Stimulated activated CD8-positive, alpha-beta memory T cell treated with anti-CD3 and anti-CD28 coated beads, Interleukin-7, amount 100 ng/mL, for 4 hours (primary cell): Measurements from ENCODE around the gene BCAS3.
"Not testable (repeated sequence)": the region's sequence is repeated elsewhere in the genome, so short reads cannot be mapped to it uniquely, and the experiment has no call there.

ENCODE experiments used
- DNase-seq, 2 donors: peaks; one replicate each; pipeline ENCODE4 v3.0.0-alpha.2; 2020; ENCODE audit warnings: low read depth in 2 of 2

BCAS3 gene

DNA sequence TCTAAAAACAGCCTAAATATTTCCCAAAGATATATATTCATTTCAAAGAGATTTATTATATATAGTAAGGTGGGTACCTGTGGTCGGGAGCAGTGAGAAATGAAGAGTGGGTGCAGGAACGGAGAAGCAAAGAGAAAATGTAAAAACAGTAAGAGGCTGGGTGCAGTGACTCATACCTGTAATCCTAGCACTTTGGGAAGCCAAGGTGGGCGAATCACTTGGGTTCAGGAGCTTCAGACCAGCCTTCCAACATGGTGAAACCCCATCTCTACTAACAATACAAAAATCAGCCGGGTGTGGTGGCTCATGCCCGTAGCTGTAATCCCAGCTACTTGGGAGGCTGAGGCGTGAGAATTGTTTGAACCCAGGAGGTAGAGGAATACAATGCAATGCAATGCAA lies 257.1 kb downstream of the BCAS3 start:
- DNase-seq, result no peak

DNA sequence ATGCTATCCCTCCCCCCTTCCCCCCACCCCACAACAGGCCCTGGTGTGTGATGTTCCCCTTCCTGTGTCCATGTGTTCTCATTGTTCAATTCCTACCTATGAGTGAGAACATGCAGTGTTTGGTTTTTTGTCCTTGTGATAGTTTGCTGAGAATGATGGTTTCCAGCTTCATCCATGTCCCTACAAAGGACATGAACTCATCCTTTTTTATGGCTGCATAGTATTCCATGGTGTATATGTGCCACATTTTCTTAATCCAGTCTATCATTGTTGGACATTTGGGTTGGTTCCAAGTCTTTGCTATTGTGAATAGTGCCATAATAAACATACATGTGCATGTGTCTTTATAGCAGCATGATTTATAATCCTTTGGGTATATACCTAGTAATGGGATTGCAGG lies 258.3 kb downstream of the BCAS3 start:
- not testable (repeated sequence) for DNase-seq

DNA sequence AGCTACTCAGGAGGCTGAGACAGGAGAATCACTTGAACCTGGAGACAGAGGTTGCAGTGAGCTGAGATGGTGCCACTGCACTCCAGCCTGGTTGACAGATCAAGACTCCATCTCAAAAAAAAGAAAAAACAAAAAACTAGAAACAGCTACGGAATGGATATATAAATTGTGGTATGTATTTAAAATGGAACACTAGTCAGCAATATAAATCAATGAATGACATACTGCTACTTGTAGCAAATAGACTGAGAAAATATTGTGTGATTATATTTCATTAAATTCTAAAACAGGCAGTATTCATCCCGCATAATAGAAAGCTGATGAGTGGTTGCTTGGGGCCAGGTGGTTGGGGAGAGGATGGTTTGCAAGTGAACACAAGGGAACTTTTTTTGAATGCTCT lies 261.7 kb downstream of the BCAS3 start:
- no peak for DNase-seq

DNA sequence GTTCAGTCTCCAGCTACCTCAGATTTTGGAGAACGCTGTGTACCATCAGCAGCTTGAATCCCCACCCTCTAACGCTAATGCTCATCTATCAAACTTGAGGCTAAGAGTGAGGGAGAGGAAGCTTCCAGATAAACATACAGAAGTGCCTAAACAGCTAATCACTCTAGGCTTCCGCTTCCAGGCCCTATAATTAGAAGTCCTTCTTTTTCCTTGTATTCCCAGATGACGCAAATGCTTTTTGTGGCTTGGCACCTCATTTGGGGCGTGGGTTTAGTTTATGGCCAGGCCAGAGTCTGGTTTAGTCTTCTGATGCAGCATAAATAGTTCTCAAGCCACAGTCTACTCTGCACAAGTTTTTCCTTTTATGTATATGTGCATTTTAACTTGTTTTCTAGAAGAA lies 263.4 kb downstream of the BCAS3 start:
- no peak for DNase-seq

DNA sequence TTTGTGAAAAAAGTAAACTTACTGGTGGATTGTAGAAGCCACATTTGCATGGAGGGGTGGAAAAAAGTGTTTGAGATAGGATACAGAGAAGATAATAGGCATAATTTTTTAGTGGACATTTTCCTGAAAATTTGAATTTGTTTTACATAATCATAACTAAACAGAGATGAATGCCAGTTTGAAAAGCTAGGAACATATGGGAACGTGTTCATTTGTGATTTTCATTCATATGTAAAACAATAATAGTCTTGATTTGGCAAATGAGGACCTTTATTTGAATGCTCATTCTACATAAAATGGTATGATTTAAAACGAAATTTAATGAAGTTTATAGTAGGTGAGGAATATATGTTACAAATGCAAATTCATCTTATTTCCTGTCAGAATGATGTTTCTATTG lies 263.9 kb downstream of the BCAS3 start:
- no peak for DNase-seq

DNA sequence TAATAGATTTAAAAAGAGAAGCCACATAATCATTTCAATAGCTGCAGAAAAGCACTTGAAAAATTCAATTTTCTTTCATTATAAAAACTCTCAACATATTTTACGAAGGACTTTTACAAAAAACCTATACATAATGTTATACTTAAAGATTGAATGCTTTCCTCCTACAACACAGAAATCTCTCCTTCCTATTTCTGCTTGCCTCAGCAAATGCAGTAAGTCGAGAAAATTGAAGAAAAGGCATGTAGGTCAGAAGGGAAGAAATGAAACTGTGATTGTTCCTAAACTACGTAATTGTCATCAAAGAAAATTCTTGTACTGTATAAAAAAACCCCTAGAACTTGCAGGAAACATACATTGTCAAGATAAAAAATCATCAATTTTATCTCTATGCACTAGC lies 267.1 kb downstream of the BCAS3 start:
- no peak for DNase-seq

DNA sequence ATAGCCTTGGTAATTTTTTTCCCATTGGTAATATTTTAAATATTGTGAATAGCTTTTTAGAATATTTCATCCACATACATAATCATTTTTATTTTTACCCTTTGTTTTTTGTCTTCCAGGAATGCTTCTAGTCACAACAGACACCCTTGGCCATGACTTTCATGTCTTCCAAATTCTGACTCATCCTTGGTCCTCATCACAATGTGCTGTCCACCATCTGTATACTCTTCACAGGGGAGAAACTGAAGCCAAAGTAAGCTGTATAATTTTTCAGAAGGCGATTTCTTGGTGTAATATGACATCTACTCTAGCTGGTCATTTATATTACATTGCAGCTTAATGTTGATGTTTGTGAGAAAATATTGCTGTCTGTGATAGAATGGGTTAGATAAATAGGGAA lies 269.4 kb downstream of the BCAS3 start:
- no peak for DNase-seq

DNA sequence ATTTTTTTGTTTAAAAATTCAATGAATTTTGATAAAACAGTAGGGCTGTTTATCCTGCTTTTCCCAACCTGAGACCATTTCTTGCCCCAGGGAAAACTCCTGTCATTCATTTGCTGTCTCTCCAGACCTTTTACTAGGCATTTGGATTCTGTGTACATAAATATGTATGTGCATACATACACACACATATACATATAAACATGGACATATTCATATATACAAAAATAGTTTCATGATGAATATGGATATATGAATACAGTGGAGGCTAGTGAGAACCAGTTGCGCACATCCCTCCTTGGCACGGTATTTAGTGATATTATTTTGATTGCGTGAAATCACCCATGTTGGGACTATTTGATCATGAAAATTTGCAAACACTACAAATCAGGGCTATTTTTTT lies 269.9 kb downstream of the BCAS3 start:
- no peak for DNase-seq

DNA sequence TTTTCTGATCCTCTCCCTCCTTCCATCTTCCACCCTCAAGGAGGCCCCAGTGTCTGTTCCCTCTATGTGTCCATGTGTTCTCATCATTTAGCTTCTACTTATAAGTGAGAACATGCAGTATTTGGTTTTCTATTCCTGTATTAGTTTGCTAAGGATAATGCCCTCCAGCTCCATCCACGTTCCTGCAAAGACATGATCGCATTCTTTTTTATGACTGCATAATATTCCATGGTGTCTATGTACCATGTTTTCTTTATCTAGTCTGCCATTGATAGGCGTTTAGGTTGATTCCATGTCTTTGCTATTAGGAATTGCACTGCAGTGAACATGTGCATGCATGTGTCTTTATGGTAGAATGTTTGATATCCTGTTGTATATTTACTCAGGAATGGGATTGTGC lies 275.1 kb downstream of the BCAS3 start:
- DNase-seq, result no peak

DNA sequence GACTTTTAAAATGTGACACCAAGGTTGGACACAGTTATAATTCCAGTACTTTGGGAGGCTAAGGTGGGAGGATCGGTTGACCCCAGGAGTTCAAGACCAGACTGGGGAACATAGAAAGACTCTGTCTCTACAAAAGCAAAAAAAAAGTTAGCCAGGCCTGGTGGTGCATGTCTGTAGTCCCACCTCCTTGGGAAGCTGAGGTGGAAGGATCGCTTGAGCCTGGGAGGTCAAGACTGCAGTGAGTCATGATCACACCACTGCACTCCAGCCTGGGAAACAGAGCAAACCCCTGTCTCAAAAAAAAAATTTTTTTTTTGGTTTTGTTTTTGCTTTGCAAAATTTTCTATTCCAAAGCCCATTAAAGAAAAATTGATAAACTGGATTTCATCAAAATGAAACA lies 281.4 kb downstream of the BCAS3 start:
- DNase-seq, result no peak

DNA sequence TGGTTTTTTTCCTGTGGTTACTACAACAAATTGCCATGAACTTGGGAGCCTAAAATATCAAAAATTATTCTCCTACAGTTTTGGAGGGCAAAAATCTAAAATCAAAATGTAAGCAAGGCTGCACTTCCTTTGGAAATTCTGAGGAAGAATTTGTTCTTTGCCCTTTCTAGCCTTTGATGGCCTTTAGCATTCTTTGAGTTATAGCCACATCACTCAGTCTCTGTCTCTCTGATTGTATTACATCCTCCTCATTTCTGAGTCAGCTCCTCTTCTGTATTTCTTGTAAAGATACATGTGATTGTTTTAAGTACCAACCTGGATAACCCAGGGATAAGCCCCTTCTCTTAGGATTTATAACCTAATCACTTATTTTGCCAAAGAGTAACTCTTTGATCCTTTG lies 282.0 kb downstream of the BCAS3 start:
- no peak for DNase-seq

DNA sequence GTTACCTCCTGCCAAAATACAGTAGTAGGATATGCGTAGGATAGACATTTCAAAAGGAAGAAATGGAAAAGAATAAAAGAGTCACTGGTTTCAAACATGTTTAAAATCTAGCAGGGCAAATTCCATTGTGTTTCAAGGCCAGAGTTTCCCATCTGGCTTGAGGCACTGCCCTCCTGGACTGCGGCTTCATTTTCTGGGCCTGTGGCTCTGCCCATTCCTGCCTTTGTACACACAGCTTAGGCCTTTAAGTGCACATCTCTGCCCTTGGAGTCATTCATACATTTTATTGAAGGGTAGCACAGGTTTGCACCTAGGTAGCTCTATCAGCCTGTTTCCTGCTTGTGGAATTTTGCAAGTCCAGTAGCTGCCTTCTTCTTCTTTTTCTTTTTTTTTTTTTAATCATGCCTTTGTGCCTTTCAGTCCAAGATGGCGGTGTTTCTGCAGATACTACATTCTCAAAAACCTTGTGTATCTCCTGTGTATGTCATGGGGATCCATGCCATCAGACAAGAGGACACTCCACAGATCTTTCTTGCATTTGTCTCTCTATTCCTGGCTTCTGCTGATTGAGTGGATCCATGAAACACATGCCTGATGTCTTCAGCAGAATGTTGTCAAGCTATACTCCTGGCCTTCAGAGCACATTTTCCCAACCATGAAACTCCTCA lies 282.9 kb downstream of the BCAS3 start:
- no peak for DNase-seq

DNA sequence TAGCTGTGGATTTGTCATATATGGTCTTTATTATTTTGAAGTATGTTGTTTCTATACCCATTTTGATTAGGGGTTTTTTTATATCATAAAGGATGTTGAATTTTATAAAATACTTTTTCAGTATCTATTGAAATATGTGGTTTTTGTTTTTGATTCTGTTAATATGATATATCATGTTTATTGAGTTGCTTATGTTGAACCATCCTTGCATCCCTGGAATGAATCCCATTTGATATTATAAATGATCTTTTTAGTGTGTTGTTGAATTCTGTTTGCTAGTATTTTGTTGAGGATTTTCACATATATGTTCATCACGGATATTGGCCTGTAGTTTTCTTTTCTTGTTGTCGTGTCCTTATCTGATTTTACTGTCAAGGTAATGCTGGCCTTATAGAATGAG lies 286.5 kb downstream of the BCAS3 start:
- DNase-seq, result no peak

DNA sequence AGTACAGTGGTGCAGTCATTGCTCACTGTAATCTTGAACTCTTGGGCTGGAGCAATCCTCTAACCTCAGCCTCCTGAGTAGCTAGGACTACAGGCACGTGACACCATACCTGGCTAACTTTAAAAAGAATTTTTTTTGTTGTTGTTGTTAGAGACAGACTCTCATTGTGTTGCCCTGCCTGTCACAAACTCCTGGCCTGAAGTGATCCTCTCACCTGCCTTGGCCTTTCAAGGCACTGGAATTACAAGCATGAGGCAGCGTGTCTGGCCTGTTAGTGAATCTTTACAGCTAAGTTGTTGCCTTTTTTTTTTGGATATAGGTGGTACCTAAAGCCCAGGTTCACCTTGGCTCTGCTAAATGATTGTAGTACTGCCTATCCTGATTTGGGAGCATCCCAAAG lies 290.6 kb downstream of the BCAS3 start:
- no peak for DNase-seq

DNA sequence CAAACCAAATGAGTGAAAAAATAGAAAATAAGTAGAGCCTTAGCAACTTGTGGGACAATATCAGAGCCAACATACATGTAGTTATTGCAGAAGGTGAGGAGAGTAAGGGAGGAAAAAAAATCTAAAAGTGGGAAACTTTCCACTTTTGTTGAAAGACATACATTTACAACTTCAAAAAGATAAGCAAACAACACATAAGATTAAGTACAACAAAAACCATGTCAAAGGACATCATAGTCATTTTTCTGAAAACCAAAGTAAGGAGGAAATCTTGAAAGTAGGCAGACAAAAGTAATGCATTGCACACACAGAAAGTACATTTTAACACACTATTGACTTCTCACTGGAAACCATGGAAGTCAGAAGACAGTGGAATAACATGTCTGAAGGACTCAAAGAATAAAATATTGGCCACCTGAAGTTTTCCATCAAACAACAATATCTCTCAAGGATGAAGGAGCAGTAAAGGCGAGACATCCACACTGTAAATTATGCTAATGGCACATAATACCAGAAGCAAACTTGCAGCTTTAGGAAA lies 291.9 kb downstream of the BCAS3 start:
- DNase-seq, result no peak

DNA sequence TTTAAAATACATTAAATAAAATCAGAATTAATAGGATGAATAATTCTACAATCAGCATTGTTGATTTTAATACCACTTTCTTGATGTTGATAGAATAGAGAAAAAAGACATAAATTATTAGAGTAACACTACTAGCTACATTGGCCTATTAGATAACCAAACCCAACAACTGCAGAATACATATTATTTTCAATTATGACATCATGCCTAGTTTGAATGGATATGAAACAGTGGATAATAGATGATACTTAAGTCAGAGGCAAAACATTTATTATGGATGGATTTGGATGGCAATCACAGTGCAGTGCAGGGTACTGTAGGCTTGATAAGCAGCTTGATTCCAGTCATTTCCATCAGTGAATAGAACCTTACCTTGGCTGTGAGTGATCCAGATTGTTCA lies 293.1 kb downstream of the BCAS3 start:
- no peak for DNase-seq

DNA sequence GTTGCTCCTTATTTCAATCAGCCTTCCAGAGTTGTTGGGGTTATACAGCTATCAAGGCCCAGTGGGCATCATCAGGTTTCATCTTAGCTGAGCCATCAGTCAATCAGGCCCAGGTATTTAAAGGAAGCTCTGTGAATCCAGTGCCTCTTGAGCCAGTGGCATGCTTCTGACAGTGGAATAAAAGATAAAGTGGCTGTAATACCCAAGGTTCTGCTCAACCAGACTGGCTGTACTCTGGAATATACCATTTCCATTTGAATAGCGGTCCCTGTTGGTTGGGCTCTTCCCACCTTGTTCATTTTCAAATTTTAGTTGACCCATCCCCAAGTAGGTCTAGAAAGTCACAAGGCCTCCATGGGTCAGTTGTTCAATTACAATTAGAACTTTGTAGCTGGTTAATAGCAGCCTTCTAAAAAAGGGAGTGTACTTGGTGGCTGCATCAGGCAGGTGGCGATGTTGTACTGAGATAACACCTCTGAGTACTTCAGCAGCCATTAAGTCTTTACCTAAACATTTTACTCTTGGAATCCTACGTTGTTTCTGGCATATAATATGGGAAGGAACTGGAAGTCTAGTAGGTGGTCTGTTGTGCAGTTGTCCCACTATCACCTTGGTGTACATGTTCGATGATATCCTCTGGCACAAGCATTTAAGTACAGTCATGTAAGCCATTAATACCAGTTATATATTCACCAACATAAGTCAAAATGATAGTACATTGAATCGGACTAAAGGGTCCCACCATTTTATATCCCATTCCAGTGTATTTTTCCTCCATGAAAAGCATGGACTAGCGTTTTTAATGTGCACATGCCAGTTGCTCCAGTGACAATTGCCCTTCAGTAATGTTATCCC lies 294.1 kb downstream of the BCAS3 start:
- DNase-seq, result peak in 1 of 2 donors; percentile 1

DNA sequence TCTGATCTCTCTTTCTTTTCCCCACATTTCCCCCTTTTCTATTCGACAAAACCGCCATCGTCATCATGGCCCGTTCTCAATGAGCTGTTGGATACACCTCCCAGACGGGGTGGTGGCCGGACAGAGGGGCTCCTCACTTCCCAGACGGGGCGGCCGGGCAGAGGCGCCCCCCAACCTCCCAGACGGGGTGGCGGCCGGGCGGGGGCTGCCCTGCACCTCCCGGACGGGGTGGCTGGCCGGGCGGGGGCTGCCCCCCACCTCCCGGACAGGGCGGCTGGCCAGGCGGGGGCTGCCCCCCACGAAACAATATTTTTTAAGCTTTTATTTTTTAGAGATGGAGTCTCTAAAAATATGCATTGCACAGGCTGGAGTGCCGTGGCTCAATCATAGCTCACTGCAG lies 299.2 kb downstream of the BCAS3 start:
- DNase-seq, result not testable (repeated sequence)

DNA sequence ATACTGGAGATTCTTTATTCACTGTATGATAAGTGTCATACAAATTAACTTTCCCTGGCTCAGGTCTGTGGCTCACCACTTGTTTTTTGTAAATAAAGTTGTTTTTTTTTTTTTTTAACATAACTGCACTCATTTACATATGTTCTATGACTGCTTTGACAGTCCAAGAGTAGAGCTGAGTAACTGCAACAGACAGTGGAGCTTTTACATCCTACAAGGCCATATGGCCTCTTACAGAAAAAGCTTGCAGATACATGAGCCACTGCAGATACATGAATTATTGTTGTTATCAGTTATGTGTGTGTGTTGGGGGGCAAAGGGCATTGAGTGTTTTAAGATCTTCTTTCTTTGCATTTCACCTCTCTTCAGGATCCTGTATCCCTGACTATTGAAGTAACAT lies 311.7 kb downstream of the BCAS3 start:
- no peak for DNase-seq

DNA sequence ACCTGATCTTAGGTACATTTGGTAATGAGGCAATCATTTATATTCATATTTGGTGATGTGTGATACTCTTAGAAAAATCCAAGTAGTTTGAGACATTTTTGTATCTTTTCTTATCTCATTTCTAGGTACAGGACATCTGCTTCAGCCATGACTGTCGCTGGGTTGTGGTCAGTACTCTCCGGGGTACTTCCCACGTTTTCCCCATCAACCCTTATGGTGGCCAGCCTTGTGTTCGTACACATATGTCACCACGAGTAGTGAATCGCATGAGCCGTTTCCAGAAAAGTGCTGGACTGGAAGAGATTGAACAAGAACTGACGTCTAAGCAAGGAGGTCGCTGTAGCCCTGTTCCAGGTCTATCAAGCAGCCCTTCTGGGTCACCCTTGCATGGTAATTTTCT lies 312.2 kb downstream of the BCAS3 start:
- no peak for DNase-seq

DNA sequence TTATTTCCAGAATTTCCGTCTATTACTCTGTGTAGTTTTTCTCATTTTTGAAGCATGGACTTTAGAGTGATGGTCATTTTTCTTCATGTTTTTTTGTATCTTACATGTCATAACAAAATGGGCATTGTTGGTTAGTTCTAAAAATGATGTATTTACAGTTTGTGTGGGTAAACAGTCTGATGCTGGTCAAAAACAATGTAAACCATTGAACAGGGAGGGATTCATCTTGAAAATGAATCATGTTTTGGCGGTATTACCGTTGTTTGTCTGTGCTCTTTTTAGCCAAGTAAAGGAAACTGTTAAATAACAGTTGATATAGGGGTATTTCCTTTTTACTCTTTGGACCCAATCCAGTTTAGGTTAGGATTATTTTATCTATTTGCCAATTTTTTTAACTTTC lies 315.8 kb downstream of the BCAS3 start:
- no peak for DNase-seq

DNA sequence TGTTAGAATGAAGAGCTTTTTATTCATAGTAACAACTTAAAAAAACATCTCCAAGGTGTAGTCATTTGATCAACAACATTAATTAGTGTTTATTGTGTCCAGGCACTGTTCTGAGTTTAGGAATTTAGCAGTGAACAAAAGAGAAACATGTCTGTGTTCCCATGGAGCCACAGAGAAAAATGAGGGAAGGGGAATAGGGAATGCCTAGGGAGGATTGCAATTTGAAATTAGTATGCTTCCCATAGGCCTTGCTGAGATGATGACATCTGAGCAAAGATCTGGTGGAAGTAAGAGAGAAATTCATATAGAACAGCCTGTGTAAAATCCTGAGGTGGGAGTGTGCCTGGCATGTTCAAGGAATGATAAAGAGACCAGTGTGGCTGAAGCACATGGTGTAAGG lies 318.0 kb downstream of the BCAS3 start:
- no peak for DNase-seq

DNA sequence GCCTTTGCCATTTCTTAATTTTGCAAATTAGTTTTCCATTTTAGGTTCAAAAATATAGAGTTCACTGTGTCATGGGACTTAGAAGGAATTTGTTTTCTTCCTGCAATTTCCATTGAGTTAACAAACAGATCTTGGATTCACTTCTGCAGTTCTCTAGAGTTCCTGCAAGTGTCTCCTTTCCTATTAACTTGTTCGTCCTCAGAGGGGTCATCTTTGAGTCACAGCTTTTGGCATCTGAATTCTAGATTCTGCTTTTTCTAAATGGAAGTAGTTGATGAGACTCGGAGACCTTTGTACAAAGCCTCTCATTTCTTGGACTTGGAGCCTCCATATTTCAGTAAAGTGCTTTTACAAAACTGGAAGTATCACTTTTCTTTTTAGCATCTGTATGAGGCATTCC lies 323.3 kb downstream of the BCAS3 start:
- no peak for DNase-seq
